Gastroesophageal sphincter (tissue), 4 donors: ENCODE measurements around the gene TSHZ2. TPM values are rescaled to one million over a fixed set of nuclear protein-coding genes. Genes with fewer than 3 reads are reported as not detected.

Source experiments
- ATAC-seq: fragments of 150-250 bp; one replicate; pipeline ENCODE4 v1.9.1; 2016; ENCODE audit warnings: mild to moderate bottlenecking, moderate library complexity
- H3K27ac ChIP-seq, 4 donors: fragments of 200-600 bp; sonication (generic) in 3 of 4; 1 replicate in 3 of 4; 2 replicates in 1 of 4; pipeline ENCODE4 v1.5.1; 2016 to 2019
- H3K27me3 ChIP-seq: fragments of 200-600 bp; sonication (generic); one replicate; pipeline ENCODE4 v1.5.1; 2019
- H3K36me3 ChIP-seq, 2 donors: fragments of 200-600 bp; sonication (generic); one replicate each; pipeline ENCODE4 v1.5.1; 2019; ENCODE audit warnings: control low read depth in 1 of 2
- H3K4me1 ChIP-seq, 3 donors: fragments of 200-600 bp; sonication (generic); 1 replicate in 2 of 3; 2 replicates in 1 of 3; pipeline ENCODE4 v1.5.1; 2016 to 2019; ENCODE audit warnings: control low read depth in 2 of 3
- H3K4me3 ChIP-seq, 2 donors: fragments of 200-600 bp; sonication (generic); one replicate each; pipeline ENCODE4 v1.5.1; 2019; ENCODE audit warnings: mild to moderate bottlenecking in 1 of 2, moderate library complexity in 1 of 2
- H3K9me3 ChIP-seq, 3 donors: fragments of 200-600 bp; sonication (generic); one replicate each; pipeline ENCODE4 v1.5.1; 2017 to 2019; ENCODE audit warnings: control low read depth in 2 of 3
- EP300 ChIP-seq: sonication (generic); formaldehyde crosslinking; IDR thresholded peaks from one replicate; pipeline ENCODE4 v1.6.1; 2017; ENCODE audit warnings: antibody characterized with exemption, mild to moderate bottlenecking
- POLR2A ChIP-seq, 2 donors: fragments of 450-650 bp; IDR thresholded peaks; one replicate each; pipeline ENCODE4 v1.6.1; 2017; ENCODE audit warnings: antibody characterized with exemption in 2 of 2, mild to moderate bottlenecking in 2 of 2, moderate library complexity in 1 of 2
- POLR2AphosphoS5 ChIP-seq: sonication (generic); formaldehyde crosslinking; IDR thresholded peaks from one replicate; pipeline ENCODE4 v1.6.1; 2017; ENCODE audit warnings: antibody characterized with exemption
- WGBS, 2 donors: methylation state at CpG; one replicate each; pipeline ENCODE4 v1.1.5; 2018; ENCODE audit warnings: low coverage in 1 of 2; 5-methylcytosine and 5-hydroxymethylcytosine counted together
- total RNA-seq, 4 donors: library from RNA; depleted of rRNA; stranded (reverse); fragments of >200 nt; gene quantifications; one replicate each; pipeline ENCODE4 v1.1.0, GENCODE V29; 2016
- TF ChIP-seq, protein P1 (sequence below), 4 experiments: fragments of 200-600 bp in 2 of 4; fragments of 450-650 bp in 2 of 4; sonication (generic) in 1 of 4; IDR thresholded peaks; one replicate each; pipeline ENCODE4 v1.5.1; 2017 to 2019; ENCODE audit warnings: antibody characterized with exemption in 4 of 4, mild to moderate bottlenecking in 2 of 4, moderate library complexity in 2 of 4

The TSHZ2 gene
- total RNA-seq, 4 donors from 2014 or later, result 9.9 to 21.3 (median 12.2) TPM

DNA sequence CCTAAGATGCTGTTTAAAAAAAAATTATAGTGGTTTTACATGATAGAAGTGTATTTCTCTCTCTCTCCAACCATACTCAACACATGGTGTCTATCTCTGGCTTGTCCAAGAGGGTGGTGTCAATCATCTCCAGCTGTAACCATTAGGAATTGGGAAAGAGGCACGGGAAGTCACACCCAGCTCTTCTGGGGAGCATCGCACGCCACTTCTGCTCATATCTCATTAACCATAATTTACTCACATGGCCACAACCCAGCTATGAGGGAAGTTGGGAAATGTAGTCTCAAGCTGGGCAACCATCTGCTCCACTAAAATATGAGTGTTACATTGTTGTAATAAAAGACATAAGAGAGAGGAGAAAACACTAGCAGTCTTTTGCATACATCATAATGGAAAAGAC is 30.4 kb upstream of the TSHZ2 start:
- Histone ChIP-seq H3K36me3 (no peaks in the 10 kb centered on the region), H3K27ac (no peak overlapping the region), H3K4me3 (no peak overlapping the region), H3K4me1 (no peaks in the 10 kb centered on the region), H3K27me3 (no peaks in the 10 kb centered on the region), H3K9me3 (no peaks in the 10 kb centered on the region)
- no peak for ATAC-seq
- TF ChIP-seq, protein P1, sequence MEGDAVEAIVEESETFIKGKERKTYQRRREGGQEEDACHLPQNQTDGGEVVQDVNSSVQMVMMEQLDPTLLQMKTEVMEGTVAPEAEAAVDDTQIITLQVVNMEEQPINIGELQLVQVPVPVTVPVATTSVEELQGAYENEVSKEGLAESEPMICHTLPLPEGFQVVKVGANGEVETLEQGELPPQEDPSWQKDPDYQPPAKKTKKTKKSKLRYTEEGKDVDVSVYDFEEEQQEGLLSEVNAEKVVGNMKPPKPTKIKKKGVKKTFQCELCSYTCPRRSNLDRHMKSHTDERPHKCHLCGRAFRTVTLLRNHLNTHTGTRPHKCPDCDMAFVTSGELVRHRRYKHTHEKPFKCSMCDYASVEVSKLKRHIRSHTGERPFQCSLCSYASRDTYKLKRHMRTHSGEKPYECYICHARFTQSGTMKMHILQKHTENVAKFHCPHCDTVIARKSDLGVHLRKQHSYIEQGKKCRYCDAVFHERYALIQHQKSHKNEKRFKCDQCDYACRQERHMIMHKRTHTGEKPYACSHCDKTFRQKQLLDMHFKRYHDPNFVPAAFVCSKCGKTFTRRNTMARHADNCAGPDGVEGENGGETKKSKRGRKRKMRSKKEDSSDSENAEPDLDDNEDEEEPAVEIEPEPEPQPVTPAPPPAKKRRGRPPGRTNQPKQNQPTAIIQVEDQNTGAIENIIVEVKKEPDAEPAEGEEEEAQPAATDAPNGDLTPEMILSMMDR (IDR thresholded peaks at IDR 0.05), result no peak
- TF ChIP-seq POLR2AphosphoS5, result no peak
- no peak for TF ChIP-seq EP300
- 81 to 83% methylated on average over 1 to 3 of the region's 3 CpGs for WGBS, 2 donors

DNA sequence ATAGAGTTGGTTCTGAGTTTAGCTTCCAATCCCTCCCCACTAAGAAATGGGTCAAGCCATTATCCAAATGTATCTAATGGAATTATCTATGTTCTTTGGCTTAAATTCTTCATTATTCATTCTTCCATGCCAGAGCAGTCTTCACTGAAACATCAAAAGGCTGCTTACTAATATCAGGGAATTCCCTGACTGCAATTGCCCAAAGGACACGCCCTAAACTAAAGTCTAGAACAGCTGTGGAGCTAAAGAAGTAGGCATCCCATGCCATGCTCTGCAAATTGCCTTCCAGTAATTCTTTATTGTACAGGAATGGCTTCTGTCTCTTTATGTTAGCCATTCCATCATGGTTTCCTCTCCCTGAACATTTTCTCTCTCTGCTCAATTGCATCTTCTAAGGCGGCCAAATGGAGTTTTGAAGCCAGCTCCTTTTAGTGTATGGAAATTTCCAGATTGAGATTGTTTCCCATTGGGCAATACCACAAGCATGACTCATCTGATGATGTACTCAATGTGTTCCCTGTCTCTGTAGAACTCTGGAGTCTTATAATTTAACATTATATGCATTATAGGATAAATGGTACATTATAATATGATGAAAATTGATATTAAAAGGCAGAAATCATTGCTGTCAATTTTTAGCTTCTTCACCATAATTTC is 28.8 kb upstream of the TSHZ2 start:
- no peaks in the 10 kb centered on the region for H3K9me3 ChIP-seq
- no peaks in the 10 kb centered on the region for H3K4me1 ChIP-seq
- no peak overlapping the region for H3K27ac ChIP-seq
- TF ChIP-seq EP300 (no peak), POLR2AphosphoS5 (no peak), POLR2A (IDR thresholded peaks at IDR 0.05) (no peak)
- TF ChIP-seq, protein P1 (IDR thresholded peaks at IDR 0.05), result no peak
- 44 to 59% methylated on average over 2 of the region's 2 CpGs for WGBS, 2 donors
- H3K27me3 ChIP-seq, result no peaks in the 10 kb centered on the region
- H3K36me3 ChIP-seq, result no peaks in the 10 kb centered on the region
- no peak overlapping the region for H3K4me3 ChIP-seq
- ATAC-seq, result no peak

DNA sequence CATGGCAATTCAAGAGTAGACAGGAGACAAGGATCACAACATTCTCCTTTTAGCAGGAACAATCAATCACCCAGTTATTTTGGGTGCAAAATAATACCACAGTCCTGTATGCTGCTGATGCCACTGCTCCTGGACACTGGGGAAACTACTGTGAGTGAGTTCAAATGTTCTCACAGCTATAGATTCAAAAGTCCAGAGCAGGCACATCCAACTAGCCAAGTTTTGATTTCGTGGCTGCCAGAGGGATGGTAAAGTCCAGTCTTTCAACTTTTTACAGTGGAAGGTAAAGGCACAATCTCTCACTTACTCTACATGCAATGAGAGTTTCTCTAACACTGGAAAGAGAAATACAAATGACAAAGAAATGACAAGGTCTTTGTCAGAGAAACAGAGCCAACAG is 26.9 kb upstream of the TSHZ2 start:
- H3K4me3 ChIP-seq, result no peak overlapping the region
- 59 to 63% methylated on average over 1 of the region's 1 CpG for WGBS, 2 donors
- no peak overlapping the region for H3K27ac ChIP-seq
- no peak for ATAC-seq
- no peaks in the 10 kb centered on the region for H3K4me1 ChIP-seq
- H3K36me3 ChIP-seq, result no peaks in the 10 kb centered on the region
- TF ChIP-seq, protein P1 (IDR thresholded peaks at IDR 0.05), result no peak
- TF ChIP-seq POLR2AphosphoS5, result no peak
- no peak for TF ChIP-seq EP300
- TF ChIP-seq POLR2A (IDR thresholded peaks at IDR 0.05), result no peak
- no peaks in the 10 kb centered on the region for H3K27me3 ChIP-seq
- H3K9me3 ChIP-seq, result no peaks in the 10 kb centered on the region

DNA sequence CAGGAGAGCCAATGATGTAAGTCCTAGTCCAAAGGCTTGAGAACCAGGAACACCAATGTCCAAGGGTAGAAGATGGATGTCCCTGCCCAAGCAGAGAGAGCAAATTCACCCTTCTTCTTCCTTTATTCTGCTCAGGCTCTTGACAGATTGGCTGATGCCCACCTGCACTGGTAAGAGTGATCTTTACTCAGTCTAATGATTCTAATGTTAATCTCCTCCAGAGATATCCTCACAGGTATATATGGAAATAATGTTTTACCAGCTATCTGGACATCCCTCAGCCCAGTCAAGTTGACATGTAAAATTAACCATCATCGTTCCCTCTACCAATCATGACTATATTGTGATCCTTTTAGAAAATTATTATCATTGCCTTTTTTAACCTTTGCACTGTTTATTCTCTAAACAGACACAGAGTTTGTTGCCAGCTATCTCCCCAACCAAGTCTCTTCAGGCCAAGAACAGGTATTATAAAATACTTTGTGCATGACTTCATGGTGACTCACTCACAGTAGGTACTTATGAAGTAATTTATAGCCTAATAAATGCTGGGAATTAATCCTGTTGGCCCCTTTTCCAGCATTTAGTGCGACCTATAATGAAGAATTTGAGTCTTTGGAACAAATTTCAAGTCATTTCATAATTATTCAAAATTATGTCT is 26.2 kb upstream of the TSHZ2 start:
- Histone ChIP-seq H3K4me3 (no peak overlapping the region), H3K27ac (no peak overlapping the region), H3K27me3 (no peaks in the 10 kb centered on the region), H3K9me3 (no peaks in the 10 kb centered on the region), H3K4me1 (no peaks in the 10 kb centered on the region), H3K36me3 (no peaks in the 10 kb centered on the region)
- no peak for ATAC-seq
- WGBS, 2 donors, result 39 to 56% methylated on average over 2 of the region's 2 CpGs
- TF ChIP-seq POLR2A (IDR thresholded peaks at IDR 0.05) (no peak), EP300 (no peak), POLR2AphosphoS5 (no peak)
- TF ChIP-seq, protein P1 (IDR thresholded peaks at IDR 0.05), result no peak

DNA sequence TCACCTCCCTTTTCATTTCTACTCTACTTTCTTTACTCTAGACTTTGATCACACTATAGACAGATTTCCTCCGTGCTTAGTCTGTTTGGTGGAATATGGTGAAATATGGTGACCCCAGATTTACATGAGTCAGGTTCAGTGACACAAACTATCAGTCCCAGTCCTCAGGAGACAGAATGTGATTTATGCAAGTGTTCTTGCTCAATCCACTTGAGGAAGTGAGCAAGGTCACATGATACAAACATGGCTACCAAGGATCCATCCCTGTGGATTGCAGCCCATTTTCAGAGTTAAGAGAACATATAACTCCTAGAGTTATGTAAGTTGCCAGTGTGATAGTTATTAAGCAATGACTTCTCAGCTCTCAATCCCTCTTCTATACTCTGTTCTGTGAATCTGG is 23.7 kb upstream of the TSHZ2 start:
- TF ChIP-seq EP300, result no peak
- no peak for TF ChIP-seq POLR2A (IDR thresholded peaks at IDR 0.05)
- TF ChIP-seq, protein P1 (IDR thresholded peaks at IDR 0.05), result no peak
- TF ChIP-seq POLR2AphosphoS5, result no peak
- no peak for ATAC-seq
- H3K4me3 ChIP-seq, result no peak overlapping the region
- WGBS, 2 donors, result 60 to 91% methylated on average over 1 of the region's 1 CpG
- H3K36me3 ChIP-seq, result no peaks in the 10 kb centered on the region
- H3K4me1 ChIP-seq, result no peaks in the 10 kb centered on the region
- no peaks in the 10 kb centered on the region for H3K27me3 ChIP-seq
- no peaks in the 10 kb centered on the region for H3K9me3 ChIP-seq
- no peak overlapping the region for H3K27ac ChIP-seq
